ENCODE results near the gene NKAIN2. TPM values are rescaled to one million over a fixed set of nuclear protein-coding genes. Genes with fewer than 3 reads are reported as not detected.

NKAIN2 gene
- total and polyA plus RNA-seq, 8 donors: 0.02 to 0.09 TPM; not detected in 6

GRCh38 chr6:124869416-124869815 is 1065.8 kb downstream of the NKAIN2 start:
- no peak for TF ChIP-seq CTCF (IDR thresholded peaks at IDR 0.05)
- no peak for FAIRE-seq
- WGBS, 2 donors: 72 to 85% methylated on average over 2 of the region's 2 CpGs
- no peaks in the 10 kb centered on the region for H3K27me3 ChIP-seq
- H3K27ac ChIP-seq: no peak overlapping the region
- H3K36me3 ChIP-seq: no peaks in the 10 kb centered on the region
- ATAC-seq: no peak
- intact Hi-C loops (cut with DNase I): loop anchor here in 2 of 3 donors (5.0 to 10.0 kb wide), 2 partner anchors 245 to 253 kb away; no protein-coding TSS in a partner anchor
- H3K4me3 ChIP-seq: no peak overlapping the region
- no peaks in the 10 kb centered on the region for H3K9me3 ChIP-seq
- no peaks in the 10 kb centered on the region for H3K4me1 ChIP-seq
- DNase-seq: no peak

DNA sequence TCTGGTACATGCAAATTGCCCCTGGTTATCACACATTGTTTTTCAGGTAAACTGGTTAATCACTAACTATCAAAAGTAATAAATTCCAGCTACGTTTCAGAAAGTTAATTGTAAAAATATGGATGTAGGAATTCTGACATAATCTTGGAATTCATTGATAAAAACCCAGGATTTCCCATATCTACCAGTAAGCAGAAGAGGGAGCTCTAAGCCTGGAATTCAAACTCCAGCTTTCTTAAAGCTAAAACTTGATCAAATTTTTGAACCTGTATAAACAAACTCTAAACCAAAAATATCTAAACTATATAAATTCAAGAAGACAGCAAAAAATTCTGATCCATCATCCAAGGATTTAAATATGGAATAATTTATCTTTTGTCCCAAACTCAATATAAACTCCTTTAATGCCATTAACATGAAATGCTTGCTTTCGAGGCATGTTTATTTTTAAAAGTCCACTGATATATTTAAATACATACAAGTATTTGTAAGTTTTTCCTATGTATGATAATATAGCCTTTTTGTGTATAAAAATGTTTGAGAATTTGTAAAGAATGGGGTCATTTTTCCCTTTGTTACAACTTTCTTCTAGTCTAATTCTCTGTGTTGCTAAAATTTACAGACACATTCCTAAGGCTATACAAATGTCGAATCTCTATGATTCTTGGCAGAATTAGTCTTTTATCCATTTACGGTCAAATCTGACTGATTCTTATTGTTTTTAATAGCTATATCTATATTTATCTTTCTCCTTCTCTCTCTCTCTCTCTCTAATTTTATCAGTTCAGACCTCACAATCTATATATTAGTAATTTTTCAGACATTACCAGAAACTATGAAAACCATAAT is 1067.2 kb downstream of the NKAIN2 start:
- H3K36me3 ChIP-seq: no peaks in the 10 kb centered on the region
- 31 to 33% methylated on average over 4 of the region's 4 CpGs for WGBS, 2 donors
- ATAC-seq (peak in 3 of 4 donors; percentile 56 to 63 (median 58)), DNase-seq (no peak), FAIRE-seq (peak; percentile 97)
- no peaks in the 10 kb centered on the region for H3K4me1 ChIP-seq
- peak; percentile 25 to 54 (median 44) for TF ChIP-seq CTCF (IDR thresholded peaks at IDR 0.05)
- H3K27ac ChIP-seq: no peak overlapping the region
- no peak overlapping the region for H3K4me3 ChIP-seq
- H3K27me3 ChIP-seq: no peaks in the 10 kb centered on the region
- intact Hi-C loops (cut with DNase I): loop anchor here in 1 of 3 donors (2.0 kb wide), 1 partner anchor 242 kb away; no protein-coding TSS in a partner anchor
- H3K9me3 ChIP-seq: no peaks in the 10 kb centered on the region

DNA sequence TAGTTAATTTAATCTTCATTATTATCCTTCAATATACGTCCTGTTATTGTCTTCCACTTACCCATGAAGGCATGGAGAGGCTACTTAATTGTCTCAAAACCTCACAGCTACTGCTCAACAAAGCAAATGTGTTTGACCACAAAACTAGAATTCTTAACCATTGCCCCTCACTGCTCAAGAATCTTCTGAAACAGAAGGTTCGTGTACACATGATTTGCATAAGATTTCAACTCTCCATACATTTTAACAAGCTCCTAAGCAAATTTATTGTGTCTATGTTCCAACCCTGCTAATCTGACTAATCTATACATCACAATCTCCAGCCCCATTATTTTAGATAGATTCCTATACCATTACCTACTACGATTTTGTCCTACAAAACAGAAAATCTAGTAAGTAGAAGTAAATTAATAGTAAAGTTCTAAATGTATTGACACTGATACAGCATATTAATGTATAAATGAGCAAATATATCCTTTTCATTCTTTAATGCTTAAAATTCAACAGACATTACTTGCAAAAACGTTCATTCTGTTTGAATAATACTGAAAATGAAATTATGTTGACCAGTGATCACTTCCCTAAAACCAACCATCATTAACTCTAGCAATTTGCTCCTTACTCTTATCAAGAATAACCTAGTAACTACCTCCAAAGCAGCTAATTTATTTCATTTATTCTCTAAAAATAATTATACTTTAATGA is 1068.8 kb downstream of the NKAIN2 start:
- no peaks in the 10 kb centered on the region for H3K36me3 ChIP-seq
- no peak for DNase-seq
- no peak for ATAC-seq
- 44 to 51% methylated on average over 4 of the region's 4 CpGs for WGBS, 2 donors
- H3K4me3 ChIP-seq: no peak overlapping the region
- intact Hi-C loops (cut with DNase I): no loop called here
- no peaks in the 10 kb centered on the region for H3K9me3 ChIP-seq
- no peak for FAIRE-seq
- no peaks in the 10 kb centered on the region for H3K4me1 ChIP-seq
- no peak for TF ChIP-seq CTCF (IDR thresholded peaks at IDR 0.05)
- no peak overlapping the region for H3K27ac ChIP-seq
- no peaks in the 10 kb centered on the region for H3K27me3 ChIP-seq

DNA sequence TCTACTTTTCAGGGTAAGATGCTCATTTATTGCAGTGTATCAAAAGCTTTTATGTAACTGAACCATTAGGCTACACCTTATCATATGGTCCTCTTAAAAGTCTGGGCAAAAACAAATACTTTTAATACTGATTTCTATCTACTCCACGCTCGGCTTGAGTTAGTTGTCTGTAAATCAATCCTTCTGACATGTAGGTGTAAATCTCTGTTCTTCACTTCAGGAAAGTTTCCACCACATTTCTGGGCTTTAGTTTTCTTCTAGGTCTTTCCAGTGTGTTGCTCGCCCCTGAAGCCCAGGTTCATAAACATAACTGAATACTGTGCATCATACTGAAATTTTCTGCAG is 1069.4 kb downstream of the NKAIN2 start:
- no peak for ATAC-seq
- Histone ChIP-seq H3K4me1 (no peaks in the 10 kb centered on the region), H3K27me3 (no peaks in the 10 kb centered on the region), H3K36me3 (no peaks in the 10 kb centered on the region), H3K9me3 (no peaks in the 10 kb centered on the region), H3K4me3 (no peak overlapping the region), H3K27ac (no peak overlapping the region)
- WGBS, 2 donors: 63 to 73% methylated on average over 3 of the region's 3 CpGs
- no peak for TF ChIP-seq CTCF (IDR thresholded peaks at IDR 0.05)
- intact Hi-C loops (cut with DNase I): no loop called here
- FAIRE-seq: no peak
- no peak for DNase-seq

Other genes starting within 250 kb of the NKAIN2 start
- under 1 TPM in 1 of 6 donors, not detected in 5; 0.08 TPM for gene TRDN, start 166.9 kb upstream of the NKAIN2 start, total RNA-seq
- under 1 TPM in 1 of 2 donors, not detected in 1; 0.21 TPM for gene TRDN, start 166.9 kb upstream of the NKAIN2 start, polyA plus RNA-seq